NCI-H1694 treated with DMSO at 0.1 percent for 48 hours (cell line): ENCODE measurements around the gene SMURF2.

Source experiments
- DNase-seq: peaks from one replicate; lab custom pipeline; 2025; lab: John Stamatoyannopoulos, UW

Gene SMURF2

GRCh38 chr17:64503821-64504768 is 158.0 kb downstream of the SMURF2 start:
- no peak for DNase-seq

- no peak for DNase-seq
Observed at GRCh38 chr17:64503341-64503740, 158.8 kb downstream of the SMURF2 start.

- no peak for DNase-seq
Observed at GRCh38 chr17:64502809-64503208, 159.3 kb downstream of the SMURF2 start.

GRCh38 chr17:64502021-64502420 is 160.1 kb downstream of the SMURF2 start:
- no peak for DNase-seq

- no peak for DNase-seq
Observed at GRCh38 chr17:64500862-64501765, 161.0 kb downstream of the SMURF2 start.

GRCh38 chr17:64500487-64500859 is 161.6 kb downstream of the SMURF2 start:
- no peak for DNase-seq

GRCh38 chr17:64499805-64500486 is 162.2 kb downstream of the SMURF2 start:
- no peak for DNase-seq

- DNase-seq: no peak
Observed at GRCh38 chr17:64498308-64499203, 163.6 kb downstream of the SMURF2 start.

GRCh38 chr17:64497565-64498035 is 164.5 kb downstream of the SMURF2 start:
- DNase-seq: peak; percentile 38

- peak; percentile 90 for DNase-seq
Observed at GRCh38 chr17:64496786-64497564, 165.1 kb downstream of the SMURF2 start, which contains the start of gene POLG2. TSS of gene POLG2 (minus strand) at chr17:64497054. CDS start at chr17:64496968, 86 bp downstream.

- no peak for DNase-seq
Observed at GRCh38 chr17:64496348-64496785, 165.7 kb downstream of the SMURF2 start.
